GM19023 (cell line): ENCODE results near the gene NEK10.
"Not testable (repeated sequence)": the region's sequence is repeated elsewhere in the genome, so short reads cannot be mapped to it uniquely, and the experiment has no call there.

Source experiments
- ATAC-seq: cut with Tn5 transposase; IDR thresholded peaks from one replicate; pipeline ENCODE4 v1.9.1; 2021; ENCODE audit warnings: mild to moderate bottlenecking, moderate library complexity; ENCODE audit not compliant: unreplicated experiment

Gene NEK10

DNA sequence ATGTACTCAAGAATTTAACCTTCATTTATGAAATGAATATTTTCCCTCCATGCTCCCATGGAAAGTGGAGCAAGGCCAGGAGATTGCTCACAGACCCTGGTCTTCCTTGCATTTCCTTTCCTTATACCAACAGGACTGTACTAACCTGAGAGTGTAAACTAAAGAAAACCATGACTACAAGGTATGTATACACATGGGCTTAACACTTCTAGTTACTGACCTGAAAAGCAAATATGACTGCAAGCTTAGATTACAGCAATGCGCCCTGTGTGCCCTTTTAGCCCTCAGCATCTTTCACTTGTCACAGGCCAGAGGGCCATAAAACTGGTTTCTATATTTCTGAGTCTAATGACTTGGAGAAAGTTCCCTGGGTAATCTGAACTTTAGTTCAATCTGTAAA lies 52.1 kb downstream of the NEK10 start:
- ATAC-seq, result no peak

- no peak for ATAC-seq
Measured at GRCh38 chr3:27315003-27315402, 54.2 kb downstream of the NEK10 start.

DNA sequence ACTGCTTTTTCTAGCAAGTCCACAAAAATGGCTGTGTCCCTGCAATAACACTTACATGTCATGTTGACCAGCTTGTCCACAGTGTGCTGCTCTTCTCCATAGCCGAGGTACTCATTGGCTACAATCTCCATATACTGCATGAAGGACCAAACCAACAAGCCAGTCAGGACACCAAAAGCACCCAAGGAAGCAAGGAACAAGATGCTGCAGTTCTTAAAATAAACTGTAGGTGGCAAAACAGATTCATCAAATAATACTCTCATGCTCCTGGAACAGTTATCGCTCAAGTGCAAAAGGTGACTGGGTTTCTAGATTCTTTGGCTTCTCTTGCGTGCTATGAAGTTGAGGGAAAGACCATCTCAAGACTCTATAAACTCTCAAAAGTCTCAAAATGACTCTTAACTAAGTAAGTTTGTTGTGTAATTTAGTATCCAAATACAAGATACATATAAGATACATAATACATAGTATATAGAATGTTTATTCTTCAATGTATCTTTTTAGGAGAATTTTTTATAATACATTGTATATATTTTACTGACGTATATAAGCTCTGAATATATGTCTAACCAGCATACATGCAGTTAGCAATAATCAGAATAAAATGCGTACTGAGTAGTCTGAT lies 57.0 kb downstream of the NEK10 start:
- ATAC-seq, result peak; percentile 86

- ATAC-seq, result no peak
Measured at GRCh38 chr3:27311400-27311799, 57.8 kb downstream of the NEK10 start.

DNA sequence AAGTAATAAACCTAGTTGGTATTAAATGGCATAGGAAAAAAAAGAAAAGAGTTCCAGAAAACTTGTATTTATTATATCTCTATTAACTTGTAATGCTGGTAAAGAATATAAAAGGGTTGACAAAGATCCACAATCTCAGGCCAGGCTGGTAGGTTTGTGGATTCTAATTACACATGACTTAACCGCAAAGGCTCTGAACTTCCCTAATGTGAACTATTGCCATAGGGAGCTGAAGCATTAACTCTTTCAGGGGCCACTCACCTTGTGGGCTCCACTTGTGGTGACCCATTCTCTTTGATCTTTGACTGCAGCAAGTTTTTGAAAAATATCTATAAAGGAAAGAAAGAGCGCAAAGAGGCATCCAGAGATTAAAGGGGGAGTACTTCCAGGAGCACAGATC lies 58.5 kb downstream of the NEK10 start:
- ATAC-seq, result no peak

DNA sequence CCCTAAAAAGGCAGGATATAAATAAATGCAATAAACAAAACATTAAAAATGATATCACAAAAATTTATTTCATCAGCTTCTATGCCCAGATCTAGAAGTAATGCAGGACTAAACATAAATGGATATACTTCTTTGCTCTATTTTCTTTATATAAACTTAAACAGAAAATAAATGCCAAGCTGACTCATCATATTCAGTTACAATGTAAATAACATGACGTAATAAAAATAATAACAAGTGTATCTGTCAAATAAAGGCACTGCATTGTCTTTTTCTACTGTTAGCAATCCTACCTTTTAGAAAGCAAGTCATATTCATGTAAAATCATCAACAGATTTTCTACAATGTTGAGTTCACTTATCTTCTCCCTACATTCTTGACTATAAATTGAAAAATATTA lies 61.6 kb downstream of the NEK10 start:
- no peak for ATAC-seq

DNA sequence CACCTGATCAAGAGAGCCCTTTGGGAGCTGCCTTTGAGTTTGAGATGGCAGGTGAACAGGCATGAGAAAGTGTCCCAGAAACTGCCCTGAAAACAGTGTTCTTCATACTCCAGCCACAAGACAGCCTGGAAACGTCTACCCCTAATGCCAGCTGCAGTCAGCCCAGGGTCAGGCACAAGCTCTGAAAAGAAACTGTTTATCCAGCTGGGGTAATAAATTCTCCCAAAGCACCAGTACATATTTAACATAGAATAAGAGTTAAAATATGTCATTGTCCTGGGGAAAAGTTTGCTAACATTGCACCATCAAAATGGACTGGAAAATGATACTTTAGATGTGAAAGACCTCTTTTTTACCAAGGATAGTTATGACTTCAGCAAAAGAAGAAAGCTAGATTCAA lies 66.3 kb downstream of the NEK10 start:
- no peak for ATAC-seq

GRCh38 chr3:27298981-27299380 lies 70.2 kb downstream of the NEK10 start:
- ATAC-seq, result not testable (repeated sequence)

GRCh38 chr3:27293939-27294338 lies 75.2 kb downstream of the NEK10 start:
- ATAC-seq, result no peak

DNA sequence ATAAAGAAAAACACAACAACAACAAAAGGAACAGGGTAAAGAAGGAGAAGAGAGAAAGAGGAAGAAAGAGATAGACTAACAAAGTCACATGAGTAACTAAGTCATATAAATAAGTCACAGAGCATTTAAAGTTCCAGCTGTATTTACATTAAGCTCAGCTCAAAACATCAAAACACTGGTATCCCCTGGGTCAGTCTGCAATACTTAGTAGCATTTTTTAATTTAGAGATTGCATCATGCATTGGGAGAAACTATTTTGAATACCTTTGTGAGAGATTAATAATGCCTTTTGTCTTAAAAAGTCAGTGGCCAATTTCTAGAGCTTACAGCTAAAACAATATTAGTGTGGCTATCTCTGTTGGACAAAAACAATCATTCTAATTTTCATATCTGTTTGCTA lies 78.4 kb downstream of the NEK10 start:
- ATAC-seq, result no peak

DNA sequence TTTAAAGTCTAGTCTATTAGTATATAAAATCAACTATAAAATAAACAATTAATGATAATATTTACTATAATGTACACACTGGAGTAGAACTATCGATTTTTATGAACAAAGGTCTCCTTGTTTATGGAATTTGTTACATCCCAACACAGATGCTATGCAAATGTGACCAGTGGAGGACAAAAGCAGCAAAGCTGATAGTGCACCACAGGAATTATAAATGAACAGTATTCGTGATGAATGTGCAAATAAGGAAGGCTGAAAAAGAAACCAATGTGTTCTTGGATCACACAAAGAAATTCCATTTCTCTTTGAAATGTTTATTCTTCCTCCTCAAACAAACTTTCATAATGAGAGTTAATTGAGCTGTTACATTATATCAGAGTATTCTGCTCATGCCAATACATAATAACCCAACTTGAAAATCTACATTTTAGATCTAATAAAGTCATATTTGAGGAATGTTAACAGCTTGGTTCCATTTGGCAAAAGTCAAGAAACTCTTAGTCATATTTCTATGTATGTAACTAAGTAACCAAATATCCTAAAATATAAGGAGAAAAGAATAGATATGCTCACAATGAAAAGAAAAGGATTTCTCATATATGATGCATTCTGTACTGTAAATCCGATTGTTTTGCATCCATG lies 79.3 kb downstream of the NEK10 start:
- ATAC-seq, result no peak

DNA sequence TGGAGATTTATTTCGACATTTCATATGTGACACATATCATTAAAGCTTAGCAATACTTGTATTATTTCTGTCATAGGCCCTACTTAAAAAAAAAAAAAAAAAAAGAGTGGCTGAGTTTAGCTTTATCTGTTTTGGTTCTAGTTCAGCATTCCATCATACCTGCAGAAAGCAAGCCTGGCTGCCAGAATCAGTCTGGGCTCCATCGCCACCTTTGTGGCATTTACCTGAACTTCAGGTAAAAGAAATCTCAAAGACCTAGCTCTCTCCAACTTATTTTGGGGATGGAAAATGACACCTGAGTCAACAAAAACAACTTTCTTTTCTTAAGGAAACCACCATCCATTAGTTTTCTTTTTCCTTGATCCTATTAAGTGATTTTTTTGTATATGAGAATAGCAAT lies 82.1 kb downstream of the NEK10 start:
- ATAC-seq, result no peak

GRCh38 chr3:27286467-27286866 lies 82.7 kb downstream of the NEK10 start:
- not testable (repeated sequence) for ATAC-seq

DNA sequence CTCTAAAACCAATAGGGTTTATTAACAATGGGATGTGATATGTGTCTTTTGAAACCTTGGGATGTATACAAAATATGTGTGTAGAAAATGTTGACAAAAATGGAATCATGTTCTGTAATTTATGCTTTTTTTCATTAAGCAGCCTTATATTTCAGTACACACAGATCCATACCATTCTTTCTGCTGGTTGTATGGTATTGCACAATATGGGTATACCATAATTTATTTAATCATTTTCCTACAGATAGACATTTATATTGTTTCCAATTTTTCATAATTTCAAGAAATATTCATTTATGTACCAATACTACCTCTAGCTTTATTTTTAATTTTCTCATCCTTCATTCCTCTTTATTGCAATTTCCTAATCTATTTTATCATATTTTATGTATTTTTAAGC lies 83.5 kb downstream of the NEK10 start:
- ATAC-seq, result no peak

DNA sequence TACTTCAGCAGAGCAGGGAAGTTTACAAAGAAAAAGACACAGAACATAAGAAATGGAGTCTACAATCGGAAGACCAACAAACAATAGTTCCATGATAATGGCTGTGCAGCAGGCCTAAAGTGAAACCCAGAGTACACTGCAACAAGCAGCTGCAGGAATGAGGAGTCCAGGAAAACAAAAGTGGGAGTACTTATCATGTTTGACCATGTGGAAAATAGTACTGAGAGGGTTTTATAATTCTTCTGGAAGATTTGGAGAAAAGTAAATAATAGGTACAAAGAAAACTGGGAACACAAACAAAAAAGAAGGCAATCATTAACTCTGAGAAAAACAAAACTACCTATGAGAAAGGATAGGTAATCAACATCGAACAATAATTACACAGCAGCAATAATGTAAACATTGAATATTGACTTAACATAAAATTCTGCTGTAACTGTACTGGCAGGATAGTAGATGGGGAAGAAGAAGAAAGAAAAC lies 87.5 kb downstream of the NEK10 start:
- no peak for ATAC-seq

DNA sequence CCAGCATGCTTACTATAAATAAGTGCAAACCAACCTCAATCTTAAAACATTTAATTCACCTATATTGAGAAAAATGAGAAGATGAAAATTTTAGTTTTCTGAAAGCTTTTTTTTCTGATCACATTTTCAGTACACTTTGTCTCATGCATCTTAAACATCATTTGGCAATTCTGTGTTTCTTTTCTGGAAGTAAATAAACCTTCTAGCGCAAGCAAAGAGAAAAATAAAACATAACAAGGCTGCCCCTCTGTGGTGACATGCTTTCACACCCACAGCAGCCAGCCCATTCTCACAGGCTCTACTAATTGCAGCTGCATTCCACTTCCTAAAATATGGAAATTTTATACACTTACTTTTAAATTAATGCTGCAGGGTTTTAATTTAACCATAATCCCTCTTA lies 90.1 kb downstream of the NEK10 start:
- ATAC-seq, result no peak

- no peak for ATAC-seq
Measured at GRCh38 chr3:27278383-27279055, 90.7 kb downstream of the NEK10 start.

DNA sequence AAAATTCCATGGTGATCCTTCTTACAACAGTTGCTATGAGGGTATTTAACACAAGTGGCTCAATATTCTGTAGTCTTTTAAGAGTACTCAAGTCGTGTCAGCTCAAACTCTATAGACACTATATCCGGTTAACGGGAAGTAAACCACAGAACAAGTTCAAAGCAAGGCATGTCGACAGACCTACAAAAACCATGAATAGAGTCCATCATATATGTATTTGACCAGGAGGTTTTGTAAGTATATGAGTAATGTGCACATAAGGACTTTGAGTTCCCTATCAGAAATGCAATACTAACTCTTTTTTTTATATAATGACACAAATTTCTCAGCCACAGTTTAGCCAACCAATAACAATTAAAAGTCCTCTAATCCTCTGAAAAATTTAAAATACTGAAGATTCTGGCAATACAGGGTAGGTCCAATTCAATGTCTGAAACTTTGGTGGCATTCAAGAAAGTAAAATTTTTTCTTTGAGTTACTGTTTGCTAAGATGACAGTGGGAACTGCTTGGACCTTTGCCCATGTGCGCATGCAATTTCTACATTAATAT lies 93.7 kb downstream of the NEK10 start:
- no peak for ATAC-seq

- ATAC-seq, result no peak
Measured at GRCh38 chr3:27271890-27272289, 97.3 kb downstream of the NEK10 start.

DNA sequence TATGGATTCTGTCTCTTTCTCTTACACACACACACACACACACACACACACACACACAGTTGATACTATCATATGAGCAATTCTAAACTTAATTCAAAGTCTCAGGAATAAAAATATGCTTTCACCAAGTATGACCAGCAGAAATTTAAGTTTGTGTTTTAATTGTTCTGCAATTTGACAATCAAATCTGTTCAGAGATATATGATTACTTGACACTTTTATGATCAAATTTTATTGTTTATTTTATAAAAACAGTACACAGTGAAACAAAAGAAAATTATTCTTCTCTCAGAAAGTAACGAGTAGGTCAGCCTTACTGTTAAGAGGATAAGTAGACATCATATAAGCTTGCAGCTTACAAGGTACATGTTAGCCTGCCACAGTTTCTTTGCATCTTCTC lies 114.3 kb downstream of the NEK10 start:
- no peak for ATAC-seq

DNA sequence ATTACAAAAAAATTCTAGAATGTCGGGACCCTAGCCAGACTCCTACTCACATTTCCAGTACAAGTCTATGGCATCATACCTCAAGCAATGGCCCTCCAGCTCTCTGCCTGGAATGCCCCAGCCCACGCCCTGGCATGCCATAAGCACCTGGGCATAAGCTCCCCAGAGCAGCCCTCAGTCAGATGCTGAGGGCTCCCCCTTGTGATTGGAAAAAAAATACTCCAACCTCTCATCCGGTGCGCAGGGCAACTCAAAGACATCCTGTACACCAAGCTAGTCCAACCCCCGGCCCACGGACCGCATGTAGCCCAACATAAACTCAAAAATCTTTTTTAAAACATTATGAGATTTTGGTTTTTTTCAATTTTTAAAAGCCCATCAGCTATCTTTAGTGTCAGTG lies 115.4 kb downstream of the NEK10 start:
- peak; percentile 95 for ATAC-seq

GRCh38 chr3:27253391-27253790 lies 115.8 kb downstream of the NEK10 start:
- no peak for ATAC-seq
